ENCODE results near the gene DAPK1.

Gene DAPK1

GRCh38 chr9:87686520-87687090, 188.9 kb downstream of the DAPK1 start:
- DNase-seq (ENCODE audit: low spot score): no peak

DNA sequence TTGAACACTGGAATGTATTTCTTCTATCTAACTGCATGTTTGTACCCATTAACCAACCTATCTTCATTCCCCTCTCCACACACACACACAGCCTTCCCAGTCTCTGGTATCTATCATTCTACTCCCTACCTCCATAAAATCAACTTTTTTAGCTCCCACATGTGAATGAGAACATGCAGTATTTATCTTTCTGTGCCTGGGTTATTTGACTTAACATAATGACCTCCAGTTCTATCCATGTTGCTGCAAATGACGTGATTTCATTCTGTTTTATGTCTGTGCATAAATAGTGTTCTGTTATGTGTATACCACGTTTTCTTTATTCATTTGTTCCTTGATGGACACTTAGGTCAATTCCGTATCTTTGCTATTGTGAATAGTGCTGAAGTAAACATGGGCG, 189.5 kb downstream of the DAPK1 start:
- DNase-seq (ENCODE audit: low spot score): no peak

DNA sequence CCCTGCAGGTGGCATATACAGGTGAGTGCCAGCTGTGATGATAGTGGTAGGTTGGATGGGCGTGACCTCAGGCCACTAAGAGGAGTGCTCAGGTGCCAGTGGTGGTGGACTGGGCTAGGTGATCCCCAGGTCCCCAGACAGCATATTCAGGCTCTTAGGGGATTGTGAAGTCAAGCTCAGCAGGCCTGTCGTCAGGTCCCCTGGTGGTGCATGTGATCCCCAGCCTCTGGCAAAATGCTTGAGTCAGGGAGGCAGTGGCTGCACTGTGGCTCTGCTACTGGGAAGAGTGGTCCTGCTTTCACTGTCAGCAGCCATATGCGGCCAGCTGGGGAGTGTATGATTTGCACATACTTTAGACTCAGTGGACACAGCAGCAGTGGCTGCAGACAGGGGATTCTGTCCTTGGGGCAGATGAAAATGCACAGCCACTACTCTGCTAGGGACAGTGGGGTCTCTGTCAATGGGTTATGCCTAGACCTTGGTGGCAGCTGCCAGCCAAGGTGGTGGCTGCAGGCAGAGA, 196.6 kb downstream of the DAPK1 start:
- no peak for DNase-seq (ENCODE audit: low spot score)

DNA sequence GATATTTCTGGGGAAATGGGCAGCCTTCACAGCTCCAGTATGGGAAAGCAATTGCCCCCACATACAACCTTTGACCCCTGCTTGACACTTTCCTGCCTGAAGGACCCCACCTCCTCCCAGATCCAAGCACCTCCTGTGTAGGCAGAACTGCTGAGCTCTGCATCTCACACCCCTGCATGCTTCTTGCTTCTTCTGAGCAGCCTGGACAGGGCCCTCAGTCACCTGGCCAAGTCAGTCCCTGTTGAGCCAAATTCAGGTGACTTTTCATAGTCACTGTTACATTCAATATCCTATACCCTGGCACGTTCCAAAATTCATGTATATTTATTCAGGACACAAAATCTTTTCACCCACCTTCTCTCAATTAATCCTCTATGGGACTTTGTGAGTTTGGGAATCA, 197.9 kb downstream of the DAPK1 start:
- DNase-seq (ENCODE audit: low spot score): no peak

- no peak for DNase-seq (ENCODE audit: low spot score)
Observed at GRCh38 chr9:87696641-87697040, 199.0 kb downstream of the DAPK1 start.

DNA sequence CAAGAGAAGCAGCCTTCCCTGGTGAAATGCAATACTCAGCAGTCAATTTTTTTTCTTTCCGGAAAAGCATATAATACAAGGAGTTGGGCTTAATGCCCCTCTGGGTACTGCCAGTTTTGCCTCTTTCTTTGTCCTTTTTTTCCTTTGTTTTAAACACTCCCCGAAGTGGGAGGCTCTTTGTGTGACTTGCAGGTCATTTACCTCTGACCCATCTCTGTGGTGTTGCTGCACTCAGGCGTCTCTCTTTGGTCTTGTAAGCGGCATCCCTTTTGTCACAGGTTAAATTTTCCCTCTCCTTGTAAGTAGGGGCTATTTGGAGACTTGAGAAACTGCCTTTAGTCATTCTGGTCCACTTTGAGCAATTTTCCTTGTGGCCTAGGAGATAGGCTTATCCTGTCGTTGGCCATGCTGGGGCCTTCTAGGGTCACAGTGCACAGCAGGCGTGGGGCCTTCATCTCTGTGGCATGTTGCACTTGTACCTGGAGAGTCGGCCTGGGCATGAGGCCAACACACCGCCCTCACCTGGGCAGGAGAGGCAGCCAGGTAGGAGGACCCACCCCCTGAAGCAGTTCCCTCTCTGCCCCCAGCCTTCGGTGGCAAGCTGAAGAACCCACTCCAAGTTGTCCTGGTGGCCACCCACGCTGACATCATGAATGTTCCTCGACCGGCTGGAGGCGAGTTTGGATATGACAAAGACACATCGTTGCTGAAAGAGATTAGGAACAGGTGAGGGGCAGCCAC, 200.6 kb downstream of the DAPK1 start:
- no peak for DNase-seq (ENCODE audit: low spot score)

DNA sequence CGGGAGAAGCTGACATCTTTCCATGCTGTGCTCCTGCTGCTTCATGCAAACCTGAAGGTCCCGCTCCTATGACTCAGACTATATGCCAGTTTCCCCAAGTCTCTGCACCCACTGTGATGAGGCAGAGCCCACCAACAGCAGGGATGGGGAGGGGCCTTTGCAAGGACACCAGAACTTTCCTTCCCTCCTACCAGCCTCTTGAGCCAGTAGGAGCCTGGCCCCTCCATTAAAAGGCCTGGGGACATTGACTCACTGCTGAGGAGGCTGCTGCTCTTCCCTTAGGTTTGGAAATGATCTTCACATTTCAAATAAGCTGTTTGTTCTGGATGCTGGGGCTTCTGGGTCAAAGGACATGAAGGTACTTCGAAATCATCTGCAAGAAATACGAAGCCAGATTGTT, 202.2 kb downstream of the DAPK1 start:
- DNase-seq (ENCODE audit: low spot score): no peak

DNA sequence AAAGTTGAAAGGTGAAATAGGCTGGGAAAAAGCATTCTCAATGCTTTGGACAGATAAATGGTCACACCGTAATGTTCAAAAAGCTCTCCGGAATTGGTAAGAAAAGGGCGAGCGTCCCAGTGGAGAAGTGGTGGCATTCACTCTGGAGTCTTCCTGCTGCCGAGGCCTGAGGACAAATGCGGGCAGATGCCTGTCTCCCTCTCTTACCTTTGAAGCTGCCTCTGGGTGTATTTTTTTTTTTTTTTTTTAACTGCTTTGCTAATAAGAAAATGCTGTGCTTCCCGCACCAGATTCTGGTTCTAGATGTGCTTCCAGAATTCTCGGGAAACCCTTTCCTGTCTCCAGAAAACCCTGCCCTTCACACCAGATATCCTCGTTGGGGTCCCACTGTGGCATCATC, 203.8 kb downstream of the DAPK1 start:
- no peak for DNase-seq (ENCODE audit: low spot score)

- DNase-seq (ENCODE audit: low spot score): no peak
Observed at GRCh38 chr9:87701931-87702421, 204.3 kb downstream of the DAPK1 start.

- DNase-seq (ENCODE audit: low spot score): no peak
Observed at GRCh38 chr9:87702921-87703320, 205.3 kb downstream of the DAPK1 start.

- no peak for DNase-seq (ENCODE audit: low spot score)
Observed at GRCh38 chr9:87703636-87704276, 206.1 kb downstream of the DAPK1 start.

DNA sequence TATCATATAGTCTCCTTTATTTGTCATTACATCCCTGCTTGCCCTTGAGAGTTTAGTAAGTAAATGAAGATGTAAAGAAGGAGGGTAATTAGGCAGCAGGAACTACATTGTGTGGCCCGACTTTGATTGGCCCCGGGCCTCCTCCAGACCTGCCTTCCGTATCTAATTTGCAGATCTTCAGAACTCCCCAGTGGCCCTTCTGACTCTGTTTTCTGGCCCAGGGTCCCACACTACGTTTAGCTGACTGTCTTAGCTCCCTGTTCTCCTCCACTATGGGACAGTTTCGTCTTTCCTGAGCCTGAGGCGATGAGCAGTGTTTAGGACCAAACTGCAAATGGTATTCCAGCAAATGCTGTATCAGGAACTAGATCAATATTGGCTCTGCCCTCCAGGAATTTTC, 206.7 kb downstream of the DAPK1 start:
- DNase-seq (ENCODE audit: low spot score): no peak

GRCh38 chr9:87706066-87706739, 208.5 kb downstream of the DAPK1 start:
- no peak for DNase-seq (ENCODE audit: low spot score)

DNA sequence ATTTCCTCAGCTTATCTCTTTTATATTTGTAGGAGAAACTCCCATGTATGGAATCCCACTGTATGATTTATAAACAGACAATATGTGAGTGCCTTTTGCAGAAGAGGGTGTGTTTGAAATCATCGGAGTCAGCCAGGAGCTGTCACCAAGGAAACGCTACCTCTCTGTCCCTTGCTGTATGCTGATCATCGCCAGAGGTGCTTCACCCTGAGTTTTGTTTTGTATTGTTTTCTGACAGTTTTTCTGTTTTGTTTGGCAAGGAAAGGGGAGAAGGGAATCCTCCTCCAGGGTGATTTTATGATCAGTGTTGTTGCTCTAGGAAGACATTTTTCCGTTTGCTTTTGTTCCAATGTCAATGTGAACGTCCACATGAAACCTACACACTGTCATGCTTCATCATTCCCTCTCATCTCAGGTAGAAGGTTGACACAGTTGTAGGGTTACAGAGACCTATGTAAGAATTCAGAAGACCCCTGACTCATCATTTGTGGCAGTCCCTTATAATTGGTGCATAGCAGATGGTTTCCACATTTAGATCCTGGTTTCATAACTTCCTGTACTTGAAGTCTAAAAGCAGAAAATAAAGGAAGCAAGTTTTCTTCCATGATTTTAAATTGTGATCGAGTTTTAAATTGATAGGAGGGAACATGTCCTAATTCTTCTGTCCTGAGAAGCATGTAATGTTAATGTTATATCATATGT, 210.3 kb downstream of the DAPK1 start:
- DNase-seq (ENCODE audit: low spot score): no peak

GRCh38 chr9:87708546-87708945, 210.9 kb downstream of the DAPK1 start:
- no peak for DNase-seq (ENCODE audit: low spot score)

DNA sequence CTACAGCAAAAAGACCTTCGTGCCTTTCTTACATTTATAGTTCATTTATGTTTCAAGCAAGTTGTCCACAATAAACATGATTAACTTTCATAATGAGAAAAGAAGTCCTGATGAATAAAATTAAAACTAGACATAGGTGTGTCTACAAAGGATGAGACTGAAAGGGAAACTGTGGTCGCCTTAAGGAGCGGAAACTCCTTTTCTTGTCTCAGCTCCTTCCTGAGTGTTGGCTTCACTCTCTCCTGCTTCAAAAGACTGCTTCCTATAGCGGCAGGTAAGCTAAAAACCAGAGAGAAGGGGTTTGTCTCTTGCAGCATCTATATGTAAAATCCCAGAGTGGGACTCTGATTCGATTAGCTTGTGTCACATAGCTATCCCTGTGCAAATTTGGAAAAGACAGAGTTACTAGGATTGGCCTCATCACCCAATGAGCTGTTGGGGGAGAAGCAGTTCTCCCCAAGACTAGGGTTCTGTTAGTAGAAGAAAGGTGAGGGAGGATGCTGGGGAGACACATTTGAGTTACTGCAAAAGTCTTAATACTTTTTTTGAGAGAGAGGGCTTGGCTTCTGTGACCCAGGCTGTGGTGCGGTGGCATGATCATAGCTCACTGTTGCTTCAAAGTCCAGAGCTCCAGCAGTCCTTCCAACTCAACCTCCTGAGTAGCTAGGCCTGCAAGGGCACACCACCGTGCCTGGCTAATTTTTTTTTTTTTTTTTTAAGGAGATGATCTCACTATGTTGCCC, 211.5 kb downstream of the DAPK1 start:
- no peak for DNase-seq (ENCODE audit: low spot score)

DNA sequence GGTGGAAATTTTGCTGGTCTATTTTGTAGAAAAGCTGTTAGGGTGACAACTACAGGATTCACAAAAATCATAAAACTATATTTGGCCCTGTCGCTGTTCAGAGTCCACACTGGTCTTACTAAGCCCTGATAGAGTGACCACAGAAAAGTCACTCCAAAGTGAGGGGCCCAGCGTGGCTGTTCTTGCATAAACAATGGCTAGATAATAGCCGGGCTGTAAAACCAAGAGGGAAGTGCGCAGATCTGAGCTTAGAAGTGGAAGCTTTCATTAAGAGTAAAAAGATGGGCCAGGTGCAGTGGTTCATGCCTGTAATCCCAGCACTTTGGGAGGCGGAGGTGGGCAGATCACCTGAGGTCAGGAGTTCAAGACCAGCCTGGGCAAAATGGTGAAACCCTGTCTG, 212.8 kb downstream of the DAPK1 start:
- no peak for DNase-seq (ENCODE audit: low spot score)

DNA sequence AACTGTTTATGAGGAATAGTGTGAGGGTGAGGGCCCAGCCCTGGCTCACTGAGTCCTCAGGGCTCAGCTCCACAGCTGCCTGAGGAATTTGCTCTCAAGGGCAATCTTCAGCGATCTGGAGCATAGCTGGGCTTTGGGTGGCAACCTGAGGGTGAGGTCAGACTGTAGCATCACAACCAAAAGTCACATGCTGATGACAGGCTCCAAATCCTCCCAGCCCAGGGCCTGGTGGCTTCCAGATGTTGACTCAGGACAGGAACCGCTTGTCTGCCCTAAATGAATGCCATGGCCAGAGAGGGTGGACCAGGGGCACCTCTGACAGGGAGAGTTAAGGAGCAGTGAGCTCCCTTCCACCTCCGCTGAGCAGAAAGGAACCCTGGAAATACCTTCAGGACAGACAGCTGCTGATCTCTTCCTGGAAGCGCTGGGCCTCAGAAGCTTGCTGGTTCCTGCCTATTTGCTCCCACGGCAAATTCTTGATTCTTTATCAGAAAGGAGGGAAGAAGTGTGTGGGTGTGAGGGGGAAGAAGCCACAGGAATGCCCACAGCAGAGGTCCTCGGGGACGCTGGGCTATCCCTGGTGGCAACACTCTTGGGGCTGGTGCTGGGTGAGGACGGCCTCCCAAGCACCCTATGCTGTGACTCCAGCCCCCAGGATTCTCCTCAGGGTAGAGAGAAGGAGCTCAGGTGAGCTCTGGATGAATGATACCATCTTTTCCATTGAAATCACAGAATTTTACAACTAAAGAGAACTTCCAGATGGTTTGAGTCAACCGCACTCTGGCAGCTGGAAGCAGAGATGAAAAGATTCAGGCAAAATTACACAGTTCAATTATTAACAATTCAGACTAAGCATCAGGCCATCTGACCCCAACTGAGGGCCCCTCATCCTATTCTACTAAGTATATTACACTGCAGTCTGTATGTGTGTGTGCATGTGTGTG, 214.5 kb downstream of the DAPK1 start:
- no peak for DNase-seq (ENCODE audit: low spot score)

DNA sequence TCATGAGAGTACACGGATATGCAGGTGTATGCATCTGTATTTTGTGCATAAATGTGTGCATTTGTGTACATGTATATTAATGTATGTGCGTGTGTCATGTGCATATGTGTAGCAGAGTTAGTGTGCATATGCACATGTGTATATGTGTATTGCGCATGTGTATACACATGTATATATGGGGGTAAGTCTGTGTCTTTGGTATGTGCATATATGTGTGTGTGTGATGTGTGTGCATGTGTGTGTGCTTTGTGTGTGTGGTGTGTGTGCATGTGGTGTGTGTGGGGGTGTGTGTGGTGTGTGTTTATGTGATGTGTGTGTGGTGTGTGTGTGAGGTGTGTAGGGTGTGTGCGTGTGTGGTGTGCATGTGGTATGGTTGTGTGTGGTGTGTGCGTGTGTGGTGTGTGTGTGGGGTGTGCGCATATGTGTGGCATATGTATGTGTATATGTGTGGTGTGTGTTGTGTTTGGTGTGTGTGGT, 215.2 kb downstream of the DAPK1 start:
- no peak for DNase-seq (ENCODE audit: low spot score)

Measured in LoVo (cell line).